Hepatocyte (in vitro differentiated cells): ENCODE measurements around the gene BACH2.

Source experiments
- EZH2 ChIP-seq: fragments of 200-600 bp; sonication (generic); IDR thresholded peaks from 2 replicates; pipeline ENCODE4 v1.6.1; 2016; ENCODE audit warnings: antibody characterized with exemption, mild to moderate bottlenecking, borderline replicate concordance
- EZH2phosphoT487 ChIP-seq: fragments of 200-600 bp; sonication (generic); IDR thresholded peaks from one replicate; pipeline ENCODE4 v1.6.1; 2018; ENCODE audit warnings: antibody characterized with exemption, mild to moderate bottlenecking, low read depth, moderate library complexity; ENCODE audit not compliant: unreplicated experiment, severe bottlenecking
- TF ChIP-seq, protein P1 (sequence below): fragments of 200-600 bp; sonication (generic); IDR thresholded peaks from 2 replicates; pipeline ENCODE4 v1.5.1; 2016; ENCODE audit warnings: antibody characterized with exemption, mild to moderate bottlenecking; ENCODE audit not compliant: poor library complexity

DNA sequence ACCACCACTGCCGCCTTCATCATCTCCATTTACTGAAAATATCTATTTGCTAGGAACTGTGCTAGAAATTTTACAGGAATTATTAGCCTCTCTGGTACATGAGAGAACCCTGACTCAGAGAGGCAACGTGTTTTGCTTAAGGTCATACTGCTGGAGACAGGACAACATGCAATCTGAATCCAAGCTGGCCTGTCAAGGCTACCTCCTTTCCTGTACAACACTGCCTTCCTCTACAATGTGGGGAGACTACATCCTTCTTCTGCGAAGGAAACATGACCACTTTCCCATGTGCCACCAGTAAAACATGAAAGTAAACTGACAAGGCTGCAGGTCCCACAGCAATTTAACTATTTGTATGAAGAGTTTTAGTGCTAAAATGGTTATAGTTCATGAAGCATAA lies 200.9 kb downstream of the BACH2 start:
- TF ChIP-seq EZH2phosphoT487: no peak
- TF ChIP-seq, protein P1, sequence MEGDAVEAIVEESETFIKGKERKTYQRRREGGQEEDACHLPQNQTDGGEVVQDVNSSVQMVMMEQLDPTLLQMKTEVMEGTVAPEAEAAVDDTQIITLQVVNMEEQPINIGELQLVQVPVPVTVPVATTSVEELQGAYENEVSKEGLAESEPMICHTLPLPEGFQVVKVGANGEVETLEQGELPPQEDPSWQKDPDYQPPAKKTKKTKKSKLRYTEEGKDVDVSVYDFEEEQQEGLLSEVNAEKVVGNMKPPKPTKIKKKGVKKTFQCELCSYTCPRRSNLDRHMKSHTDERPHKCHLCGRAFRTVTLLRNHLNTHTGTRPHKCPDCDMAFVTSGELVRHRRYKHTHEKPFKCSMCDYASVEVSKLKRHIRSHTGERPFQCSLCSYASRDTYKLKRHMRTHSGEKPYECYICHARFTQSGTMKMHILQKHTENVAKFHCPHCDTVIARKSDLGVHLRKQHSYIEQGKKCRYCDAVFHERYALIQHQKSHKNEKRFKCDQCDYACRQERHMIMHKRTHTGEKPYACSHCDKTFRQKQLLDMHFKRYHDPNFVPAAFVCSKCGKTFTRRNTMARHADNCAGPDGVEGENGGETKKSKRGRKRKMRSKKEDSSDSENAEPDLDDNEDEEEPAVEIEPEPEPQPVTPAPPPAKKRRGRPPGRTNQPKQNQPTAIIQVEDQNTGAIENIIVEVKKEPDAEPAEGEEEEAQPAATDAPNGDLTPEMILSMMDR: no peak
- TF ChIP-seq EZH2: no peak
